ENCODE data around the gene ATAT1.
"Not testable (repeated sequence)": the region's sequence is repeated elsewhere in the genome, so short reads cannot be mapped to it uniquely, and the experiment has no call there.

Gene ATAT1

DNA sequence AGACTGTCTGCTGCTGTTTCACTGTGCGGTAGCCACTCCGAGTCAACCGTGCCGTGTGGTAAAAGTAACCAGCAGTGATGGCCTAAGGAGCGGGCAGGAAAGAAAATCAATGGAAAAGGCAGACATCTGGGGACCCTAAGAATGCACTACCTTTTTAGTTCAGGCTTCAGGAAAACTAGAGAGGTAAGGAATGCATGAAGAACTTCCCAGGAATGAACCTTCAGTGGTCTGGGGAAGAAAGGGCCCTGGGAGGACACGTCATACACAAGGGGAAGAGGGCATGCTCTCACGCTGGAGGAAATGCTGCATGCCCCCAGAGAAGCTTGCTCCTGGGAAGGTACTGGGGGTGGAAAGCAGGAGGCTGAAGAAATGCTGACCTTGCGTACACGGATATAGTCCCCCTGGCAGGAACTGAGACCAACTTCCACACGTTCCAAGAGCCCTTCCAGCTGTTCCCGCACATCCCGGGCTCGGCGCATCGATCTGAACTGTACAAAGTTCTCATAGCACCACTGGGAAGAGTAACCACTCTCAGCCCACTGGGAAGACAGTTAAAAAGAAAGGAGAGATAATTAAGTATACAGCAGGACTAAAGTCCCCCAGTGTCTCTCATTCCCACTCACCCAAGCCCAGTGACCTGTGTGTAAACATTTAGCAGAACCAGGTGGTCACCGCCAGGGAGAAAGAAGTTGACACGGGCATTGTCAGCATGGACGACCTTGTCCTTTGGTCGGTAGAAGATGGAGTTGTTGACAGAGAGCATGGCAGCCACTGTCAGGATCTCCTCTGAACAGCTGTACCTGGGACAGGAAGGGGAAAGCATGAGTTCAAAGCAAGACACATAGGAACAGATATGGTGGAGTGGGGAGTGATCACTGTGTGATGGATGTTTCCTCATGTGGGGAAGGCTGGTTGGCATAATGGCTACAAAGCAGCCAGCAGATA lies 28.4 kb downstream of the ATAT1 start:
- no peak for DNase-seq

GRCh38 chr6:30655743-30656094 lies 29.0 kb downstream of the ATAT1 start:
- no peak for DNase-seq

DNA sequence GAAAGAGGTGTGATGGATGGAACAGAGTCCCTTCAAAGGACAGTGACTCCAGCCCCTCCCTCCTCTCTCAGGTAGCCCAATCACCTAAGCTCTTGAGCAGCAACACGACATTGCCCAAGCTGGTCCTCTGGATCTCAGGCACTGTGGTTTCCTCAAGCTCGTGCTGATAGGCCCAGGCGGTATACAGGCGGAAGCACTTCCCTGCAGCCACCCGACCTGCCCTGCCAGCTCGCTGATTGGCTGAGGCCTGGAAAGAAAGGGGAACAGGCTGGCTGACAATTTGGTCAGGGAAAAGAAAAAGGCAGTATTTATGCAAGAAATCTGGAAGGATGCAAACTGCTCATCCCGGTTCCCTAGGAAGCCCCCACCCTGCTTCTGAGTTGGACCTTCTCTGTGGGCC lies 29.8 kb downstream of the ATAT1 start:
- no peak for DNase-seq

GRCh38 chr6:30657454-30657853 lies 30.8 kb downstream of the ATAT1 start:
- DNase-seq, result no peak

GRCh38 chr6:30657922-30658321 lies 31.2 kb downstream of the ATAT1 start:
- not testable (repeated sequence) for DNase-seq

DNA sequence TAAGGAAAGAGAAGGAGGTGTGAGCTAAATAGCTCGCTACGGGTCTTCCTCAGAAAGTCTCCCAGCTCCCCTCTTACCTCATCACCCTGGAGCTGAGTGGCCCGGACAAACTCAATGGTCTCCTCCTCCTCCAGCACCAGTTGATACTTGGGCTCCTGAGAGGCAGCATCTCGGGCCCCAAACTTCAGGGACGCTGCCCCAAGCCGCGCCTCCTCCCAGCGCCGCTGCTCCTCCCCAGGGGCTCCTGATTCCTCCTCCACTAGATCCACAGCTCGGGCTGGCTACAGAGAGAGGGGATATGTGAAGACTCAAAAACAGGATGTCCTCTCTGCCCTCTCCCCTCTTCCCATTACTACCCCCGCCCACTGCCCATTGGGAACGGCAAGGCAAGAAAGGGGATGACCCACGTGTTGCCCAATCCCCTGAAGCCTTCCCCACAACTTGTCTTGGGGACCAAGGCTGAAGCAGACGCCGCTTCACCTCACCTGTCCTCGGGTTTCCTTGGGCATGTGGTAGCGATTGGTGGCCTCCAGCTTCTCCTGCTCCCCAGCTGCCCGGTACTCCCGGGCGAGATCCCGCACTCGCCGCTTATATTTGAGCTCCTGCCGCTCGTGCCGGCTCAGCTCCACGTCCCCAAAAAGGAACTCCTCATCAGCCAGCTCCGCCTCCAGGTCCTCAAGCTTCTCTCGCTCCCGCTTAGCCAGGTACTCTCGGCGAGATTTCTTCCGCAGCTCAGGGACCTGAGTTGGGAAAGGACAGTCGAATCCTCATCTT lies 38.5 kb downstream of the ATAT1 start:
- no peak for DNase-seq

DNA sequence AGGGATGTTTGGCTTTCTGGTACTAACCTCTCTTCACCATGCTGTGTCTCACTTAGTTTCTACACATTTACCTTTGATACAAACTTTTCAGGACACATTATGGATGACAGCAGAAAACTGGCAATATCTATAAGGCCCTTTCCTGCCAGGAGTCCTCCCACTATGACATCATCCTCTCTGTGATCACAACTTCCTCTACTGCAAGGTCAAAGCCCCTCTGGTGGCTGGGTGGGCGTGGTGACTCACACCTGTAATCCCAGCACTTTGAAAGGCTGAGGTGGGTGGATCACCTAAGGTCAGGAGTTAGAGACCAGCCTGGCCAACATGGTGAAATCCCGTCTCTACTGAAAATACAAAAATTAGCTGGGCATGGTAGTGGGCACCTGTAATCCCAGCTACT lies 39.6 kb downstream of the ATAT1 start:
- peak; percentile 63 for DNase-seq

DNA sequence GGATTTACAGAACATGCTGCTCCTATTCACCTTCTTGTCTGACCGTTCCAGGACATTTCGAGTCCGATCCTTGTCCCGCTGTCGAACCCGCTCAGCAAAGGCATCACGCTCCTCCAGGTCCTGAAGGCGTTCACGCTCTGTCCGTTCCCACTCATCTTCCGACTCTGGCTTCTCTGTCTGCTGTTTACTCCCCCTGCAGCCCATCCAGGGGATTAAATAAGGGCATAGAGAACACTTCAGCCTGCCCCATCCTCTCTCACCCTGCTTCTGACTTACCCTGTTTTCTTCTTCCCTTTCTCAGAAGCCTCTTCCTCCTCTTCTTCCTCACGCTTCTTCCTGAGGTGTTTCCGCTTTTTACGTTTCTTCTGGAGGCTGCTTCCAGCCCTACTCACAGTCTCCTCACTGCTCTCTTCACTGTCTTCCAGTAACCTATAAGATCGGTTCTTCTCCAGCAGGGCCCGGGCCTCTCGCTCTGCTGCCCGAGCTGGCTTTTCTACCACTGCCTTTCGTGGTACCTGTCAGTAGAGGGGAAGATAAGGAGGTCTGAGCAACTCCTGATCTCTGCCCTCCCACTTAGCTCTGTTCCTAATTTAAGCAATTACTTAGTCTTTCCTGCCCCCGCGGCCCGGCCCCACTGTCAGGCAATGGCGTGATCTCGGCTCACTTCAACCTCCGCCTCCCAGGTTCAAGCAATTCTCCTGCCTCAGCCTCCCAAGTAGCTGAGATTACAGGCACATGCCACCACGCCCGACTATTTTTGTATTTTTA lies 44.3 kb downstream of the ATAT1 start:
- DNase-seq, result no peak

- DNase-seq, result peak; percentile 94
Measured at GRCh38 chr6:30672445-30673253, 46.0 kb downstream of the ATAT1 start, which contains the start of gene DHX16. Gene DHX16, minus strand, starts transcription at chr6:30673006. Its CDS starts 165 bp downstream, at chr6:30672841.

GRCh38 chr6:30676660-30677285 lies 50.1 kb downstream of the ATAT1 start:
- no peak for DNase-seq

- peak; percentile 92 for DNase-seq
Measured at GRCh38 chr6:30678964-30679726, 52.5 kb downstream of the ATAT1 start.

- no peak for DNase-seq
Measured at GRCh38 chr6:30679765-30680535, 53.3 kb downstream of the ATAT1 start.

DNA sequence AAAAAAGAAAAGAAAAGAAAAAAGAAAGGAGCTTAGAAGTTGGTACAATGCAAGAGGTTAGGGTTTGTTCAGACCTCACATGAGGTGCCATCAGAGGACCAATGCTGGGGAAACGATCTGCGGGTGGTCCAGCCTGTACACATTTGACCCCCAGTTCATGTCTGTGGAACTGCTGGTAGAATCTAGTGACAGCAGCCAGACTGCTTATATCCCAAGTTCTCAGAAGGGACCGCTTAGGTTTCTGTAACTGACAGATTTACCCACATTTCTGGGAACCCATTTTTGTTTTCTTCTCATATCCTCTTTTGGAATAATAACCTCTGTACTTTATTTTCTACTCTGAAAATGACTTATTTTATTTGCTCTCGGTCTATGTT lies 55.1 kb downstream of the ATAT1 start:
- DNase-seq, result peak; percentile 16

DNA sequence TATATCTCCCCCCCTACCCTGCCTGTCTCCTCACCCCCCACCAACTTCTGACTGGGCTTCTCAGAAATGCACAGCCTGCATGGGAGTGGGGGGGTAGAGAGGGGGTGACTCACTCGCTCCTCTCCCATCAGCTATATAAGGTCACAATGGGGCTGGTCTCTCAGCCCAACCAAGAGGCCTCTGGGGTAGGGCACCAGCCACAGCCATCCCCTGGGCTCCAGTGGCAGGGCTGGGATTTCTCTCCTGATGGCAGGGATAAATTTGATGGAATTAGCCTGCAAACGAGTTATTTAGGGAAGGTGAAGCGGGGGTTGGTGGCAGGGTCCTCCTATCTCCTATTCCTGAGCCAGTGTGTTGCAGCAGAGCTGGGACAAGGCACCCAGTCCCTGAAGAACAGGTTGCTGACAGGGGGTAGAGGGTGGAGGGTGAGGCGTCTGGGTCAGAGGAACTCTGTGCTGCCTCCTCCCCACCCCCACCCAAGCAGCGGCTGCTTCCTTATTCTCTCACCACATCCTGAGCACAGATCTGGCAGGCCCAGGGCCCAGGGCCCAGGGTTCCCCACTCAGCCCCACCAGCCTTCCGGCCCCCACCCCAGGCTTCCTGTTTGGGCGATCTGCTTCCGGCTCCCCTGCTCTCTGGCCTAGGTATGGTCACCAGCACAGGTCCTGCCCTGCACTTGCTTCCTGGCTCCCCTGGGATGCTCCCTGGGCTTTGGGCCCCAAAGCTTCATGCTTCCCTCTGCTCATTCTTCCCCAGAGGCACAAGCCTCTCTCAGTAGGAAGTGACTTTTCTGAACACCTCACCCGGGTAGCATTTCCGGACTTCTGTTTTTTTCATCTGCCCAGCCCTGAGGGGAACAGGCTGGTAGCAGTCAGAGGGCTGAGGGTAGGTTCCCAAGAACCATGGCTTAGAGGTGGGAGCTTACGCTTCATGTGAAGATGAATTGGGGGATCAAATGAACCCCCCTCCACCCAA lies 55.8 kb downstream of the ATAT1 start:
- peak; percentile 89 for DNase-seq

- no peak for DNase-seq
Measured at GRCh38 chr6:30683183-30683979, 56.7 kb downstream of the ATAT1 start.

- DNase-seq, result no peak
Measured at GRCh38 chr6:30683980-30684338, 57.3 kb downstream of the ATAT1 start.

DNA sequence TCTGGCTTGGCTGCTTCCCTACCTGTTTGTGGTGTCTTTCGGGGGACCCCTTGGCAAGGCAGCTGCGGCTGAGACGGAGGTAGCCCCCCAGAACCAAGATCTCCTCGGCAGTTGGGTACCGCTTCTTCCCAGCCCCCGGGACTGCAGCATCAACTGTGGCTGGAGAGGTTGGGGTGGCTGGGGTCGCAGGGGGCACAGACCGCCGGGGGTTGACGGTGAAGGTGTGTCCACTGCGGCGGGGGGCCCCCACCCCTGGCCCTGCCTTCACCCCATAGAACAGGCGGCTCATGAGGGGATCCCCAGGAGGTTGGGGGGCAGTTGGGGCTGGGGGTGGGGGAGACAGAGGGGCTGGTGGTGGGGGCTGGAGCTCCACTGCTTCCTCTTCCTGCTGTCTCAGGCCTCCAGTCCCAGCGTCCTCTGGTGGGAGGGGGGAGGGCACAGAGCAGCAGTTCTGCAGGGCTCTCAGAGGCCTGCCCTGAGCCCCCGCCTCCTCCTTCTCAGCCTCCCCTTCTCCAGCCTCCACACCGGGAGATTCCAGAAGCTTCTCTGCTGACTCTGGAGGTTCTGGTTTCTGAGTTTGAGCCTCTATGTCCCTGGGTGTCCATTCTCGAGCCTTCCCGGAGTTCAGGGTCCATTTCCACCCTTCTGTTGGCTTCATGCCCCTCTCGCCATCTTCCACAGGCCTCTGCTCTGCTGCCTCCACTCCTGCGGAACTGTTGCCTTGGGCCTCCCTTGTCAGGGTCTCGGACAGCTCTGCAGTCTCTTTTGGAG lies 57.9 kb downstream of the ATAT1 start:
- DNase-seq, result peak; percentile 78
